Nephron (organoid): ENCODE measurements around the gene CDHR4.
"Not testable (repeated sequence)": the region's sequence is repeated elsewhere in the genome, so short reads cannot be mapped to it uniquely, and the experiment has no call there.

Experiments
- H3K27ac Mint-ChIP-seq, 3 experiments: 2 replicates each; pipeline ENCODE4 v1.8.0; 2020; ENCODE audit warnings: mixed read lengths in 3 of 3, mild to moderate bottlenecking in 2 of 3, moderate library complexity in 1 of 3
- H3K27me3 Mint-ChIP-seq: 2 replicates; pipeline ENCODE4 v1.8.0; 2021; ENCODE audit warnings: low read depth, mild to moderate bottlenecking, moderate library complexity, mixed read lengths
- H3K36me3 Mint-ChIP-seq: 2 replicates; pipeline ENCODE4 v1.8.0; 2020; ENCODE audit warnings: low read depth, mixed read lengths
- H3K4me1 Mint-ChIP-seq: 2 replicates; pipeline ENCODE4 v1.8.0; 2020; ENCODE audit warnings: mixed read lengths
- H3K4me3 Mint-ChIP-seq, 3 experiments: 2 replicates each; pipeline ENCODE4 v1.8.0; 2020; ENCODE audit warnings: mild to moderate bottlenecking in 3 of 3, mixed read lengths in 3 of 3, moderate library complexity in 2 of 3
- H3K9me3 Mint-ChIP-seq: 2 replicates; pipeline ENCODE4 v1.8.0; 2020; ENCODE audit warnings: mixed read lengths
- CTCF ChIP-seq, 3 experiments: fragments of 200-600 bp; sonication (generic); IDR thresholded peaks; one replicate each; pipeline ENCODE4 v1.5.0; 2021; ENCODE audit warnings: antibody characterized with exemption in 3 of 3; ENCODE audit not compliant: unreplicated experiment in 3 of 3

CDHR4 gene

GRCh38 chr3:49786357-49787181, 13.1 kb downstream of the CDHR4 start, which contains the start of gene IP6K1:
Gene IP6K1, minus strand, starts transcription at chr3:49786542. Its CDS starts 38,502 bp downstream, at chr3:49748040.
- peak within 1 kb of the TSS; percentile 90 to 94 (median 93) for H3K4me3 Mint-ChIP-seq
- peak within 1 kb of the TSS; percentile 97 to 99 (median 97) for H3K27ac Mint-ChIP-seq
- peaks cover 4% of the 10 kb centered on the region for H3K27me3 Mint-ChIP-seq
- TF ChIP-seq CTCF (IDR thresholded peaks at IDR 0.05; ENCODE audit: unreplicated experiment in 3 of 3), result no peak
- H3K9me3 Mint-ChIP-seq, result no peaks in the 10 kb centered on the region
- peaks cover 12% of the 10 kb centered on the region for H3K4me1 Mint-ChIP-seq
- H3K36me3 Mint-ChIP-seq, result peaks cover 10% of the 10 kb centered on the region

GRCh38 chr3:49785565-49786356, 13.9 kb downstream of the CDHR4 start:
- TF ChIP-seq CTCF (IDR thresholded peaks at IDR 0.05; ENCODE audit: unreplicated experiment in 3 of 3), result no peak
- peaks cover 4% of the 10 kb centered on the region for H3K27me3 Mint-ChIP-seq
- H3K4me1 Mint-ChIP-seq, result peaks cover 16% of the 10 kb centered on the region
- peak overlapping the region; percentile 90 to 94 (median 93) for H3K4me3 Mint-ChIP-seq
- no peaks in the 10 kb centered on the region for H3K9me3 Mint-ChIP-seq
- H3K36me3 Mint-ChIP-seq, result peaks cover 15% of the 10 kb centered on the region
- H3K27ac Mint-ChIP-seq, result peak overlapping the region; percentile 70 to 92 (median 86)

- not testable (repeated sequence) for H3K27ac Mint-ChIP-seq, H3K27me3 Mint-ChIP-seq, H3K9me3 Mint-ChIP-seq
- H3K36me3 Mint-ChIP-seq, result peaks cover 30% of the 10 kb centered on the region
- peaks cover 24% of the 10 kb centered on the region for H3K4me1 Mint-ChIP-seq
- peak overlapping the region; percentile 30 to 60 (median 45) for H3K4me3 Mint-ChIP-seq
Observed at GRCh38 chr3:49782277-49782676, 17.4 kb downstream of the CDHR4 start.

- Mint-ChIP-seq H3K9me3 (no peaks in the 10 kb centered on the region), H3K27ac (peak overlapping the region; percentile 8 to 51 (median 46)), H3K27me3 (no peaks in the 10 kb centered on the region), H3K36me3 (peaks cover 35% of the 10 kb centered on the region), H3K4me1 (peaks cover 24% of the 10 kb centered on the region), H3K4me3 (peak overlapping the region; percentile 17 to 71 (median 21))
- TF ChIP-seq CTCF (IDR thresholded peaks at IDR 0.05; ENCODE audit: unreplicated experiment in 3 of 3), result no peak
Observed at GRCh38 chr3:49781415-49782199, 18.1 kb downstream of the CDHR4 start.

- Mint-ChIP-seq H3K36me3 (peaks cover 36% of the 10 kb centered on the region), H3K27ac (peak overlapping the region in 2 of 3 experiments; percentile 46 to 51)
- not testable (repeated sequence) for H3K9me3 Mint-ChIP-seq
Observed at GRCh38 chr3:49780975-49781365, 18.7 kb downstream of the CDHR4 start.

GRCh38 chr3:49780080-49780974, 19.3 kb downstream of the CDHR4 start:
- peaks cover 32% of the 10 kb centered on the region for H3K36me3 Mint-ChIP-seq
- H3K4me3 Mint-ChIP-seq, result no peak overlapping the region
- no peak for TF ChIP-seq CTCF (IDR thresholded peaks at IDR 0.05; ENCODE audit: unreplicated experiment in 3 of 3)
- no peaks in the 10 kb centered on the region for H3K27me3 Mint-ChIP-seq
- H3K9me3 Mint-ChIP-seq, result no peaks in the 10 kb centered on the region
- H3K4me1 Mint-ChIP-seq, result peaks cover 19% of the 10 kb centered on the region
- peak overlapping the region in 2 of 3 experiments; percentile 33 to 51 for H3K27ac Mint-ChIP-seq

More at GRCh38 chr3:49780975-49781365, 18.7 kb downstream of the CDHR4 start:
- H3K27me3 Mint-ChIP-seq, result not testable (repeated sequence)
- peaks cover 24% of the 10 kb centered on the region for H3K4me1 Mint-ChIP-seq
- peak overlapping the region in 1 of 3 experiments; percentile 71 for H3K4me3 Mint-ChIP-seq
